Measurements from ENCODE around the gene IQGAP2.

GRCh38 chr5:76579166-76579937 lies 176.3 kb downstream of the IQGAP2 start:
- TF ChIP-seq GATA2 (IDR thresholded peaks at IDR 0.05; ENCODE audit: low read depth, low read length) = no peak
- no peak for TF ChIP-seq GATA3 (IDR thresholded peaks at IDR 0.05; ENCODE audit: low read depth, low read length)

All from SH-SY5Y (cell line).